ENCODE measurements around the gene SLC16A12.

Gene SLC16A12

GRCh38 chr10:89563861-89564478 lies 28.6 kb upstream of the SLC16A12 start:
- no peak overlapping the region for H3K4me3 ChIP-seq (ENCODE audit: low read depth, low read length)
- TF ChIP-seq, protein P1, sequence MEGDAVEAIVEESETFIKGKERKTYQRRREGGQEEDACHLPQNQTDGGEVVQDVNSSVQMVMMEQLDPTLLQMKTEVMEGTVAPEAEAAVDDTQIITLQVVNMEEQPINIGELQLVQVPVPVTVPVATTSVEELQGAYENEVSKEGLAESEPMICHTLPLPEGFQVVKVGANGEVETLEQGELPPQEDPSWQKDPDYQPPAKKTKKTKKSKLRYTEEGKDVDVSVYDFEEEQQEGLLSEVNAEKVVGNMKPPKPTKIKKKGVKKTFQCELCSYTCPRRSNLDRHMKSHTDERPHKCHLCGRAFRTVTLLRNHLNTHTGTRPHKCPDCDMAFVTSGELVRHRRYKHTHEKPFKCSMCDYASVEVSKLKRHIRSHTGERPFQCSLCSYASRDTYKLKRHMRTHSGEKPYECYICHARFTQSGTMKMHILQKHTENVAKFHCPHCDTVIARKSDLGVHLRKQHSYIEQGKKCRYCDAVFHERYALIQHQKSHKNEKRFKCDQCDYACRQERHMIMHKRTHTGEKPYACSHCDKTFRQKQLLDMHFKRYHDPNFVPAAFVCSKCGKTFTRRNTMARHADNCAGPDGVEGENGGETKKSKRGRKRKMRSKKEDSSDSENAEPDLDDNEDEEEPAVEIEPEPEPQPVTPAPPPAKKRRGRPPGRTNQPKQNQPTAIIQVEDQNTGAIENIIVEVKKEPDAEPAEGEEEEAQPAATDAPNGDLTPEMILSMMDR (IDR thresholded peaks at IDR 0.05; ENCODE audit: insufficient read depth, low read length, missing control alignments), result peak; percentile 39
- ChIA-PET CTCF (interaction anchor here (0.7 to 5.5 kb wide), 24 partner anchors 8 to 300 kb away, joined by 3 to 100 read pairs (median 7); no protein-coding TSS in a partner anchor), POLR2A (no interaction called here)
- DNase-seq (ENCODE audit: low read depth, low spot score), result no peak

GRCh38 chr10:89563311-89563710 lies 27.9 kb upstream of the SLC16A12 start:
- no peak for DNase-seq (ENCODE audit: low read depth, low spot score)
- ChIA-PET CTCF (interaction anchor here (0.7 to 5.5 kb wide), 11 partner anchors 9 to 194 kb away, joined by 3 to 100 read pairs (median 7); partner anchors contain the start of gene SLC16A12), POLR2A (no interaction called here)
- TF ChIP-seq, protein P1 (IDR thresholded peaks at IDR 0.05; ENCODE audit: insufficient read depth, low read length, missing control alignments), result no peak
- no peak overlapping the region for H3K4me3 ChIP-seq (ENCODE audit: low read depth, low read length)

- CTCF ChIA-PET, result interaction anchor here (1.1 to 4.3 kb wide), 5 partner anchors 8 to 140 kb away, joined by 4 to 62 read pairs (median 9); no protein-coding TSS in a partner anchor
- H3K4me3 ChIP-seq (ENCODE audit: low read depth, low read length), result no peak overlapping the region
- POLR2A ChIA-PET, result no interaction called here
- TF ChIP-seq, protein P1 (IDR thresholded peaks at IDR 0.05; ENCODE audit: insufficient read depth, low read length, missing control alignments), result no peak
- no peak for DNase-seq (ENCODE audit: low read depth, low spot score)
Observed at GRCh38 chr10:89556600-89556999, 21.2 kb upstream of the SLC16A12 start.

DNA sequence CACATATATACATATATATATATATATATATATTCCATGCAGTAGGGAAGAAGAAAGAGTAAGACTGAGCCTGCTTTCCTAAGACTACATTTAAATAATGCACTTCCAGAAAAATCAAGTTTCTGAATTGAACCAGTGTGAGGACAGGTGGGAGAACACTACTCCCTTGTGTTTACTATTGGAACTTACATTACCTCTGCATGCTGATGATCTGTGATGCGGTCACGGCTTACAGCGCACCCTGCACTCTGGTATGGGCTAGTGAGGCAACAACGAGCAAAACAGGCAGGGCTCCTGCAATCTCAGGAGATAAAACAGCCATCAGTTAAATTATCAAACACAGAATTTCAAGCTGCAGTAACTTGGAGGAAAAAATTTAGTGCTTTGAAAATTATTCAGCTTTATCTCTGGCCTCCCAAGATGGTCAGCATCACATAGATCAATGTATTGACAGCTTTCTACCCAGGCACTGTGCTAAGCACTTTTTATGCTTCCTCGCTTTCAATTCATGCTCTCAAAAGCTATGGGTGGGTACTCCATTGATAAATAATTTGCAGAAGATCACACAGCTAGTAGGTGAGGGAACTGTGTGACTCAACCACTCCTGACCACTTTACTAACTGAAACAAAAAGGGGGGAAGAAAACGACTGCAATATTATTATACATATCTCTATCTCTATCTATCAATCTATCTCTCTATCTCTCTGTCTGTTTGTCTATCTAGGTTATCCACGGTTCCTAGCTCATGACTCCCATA lies 20.5 kb upstream of the SLC16A12 start:
- no peak for DNase-seq (ENCODE audit: low read depth, low spot score)
- H3K4me3 ChIP-seq (ENCODE audit: low read depth, low read length), result no peak overlapping the region
- TF ChIP-seq, protein P1 (IDR thresholded peaks at IDR 0.05; ENCODE audit: insufficient read depth, low read length, missing control alignments), result no peak
- CTCF ChIA-PET, result interaction anchor here (1.1 to 4.3 kb wide), 6 partner anchors 7 to 139 kb away, joined by 4 to 62 read pairs (median 10); no protein-coding TSS in a partner anchor
- POLR2A ChIA-PET, result no interaction called here

- CTCF ChIA-PET, result interaction anchor here (1.0 to 4.3 kb wide), 6 partner anchors 8 to 128 kb away, joined by 5 to 62 read pairs (median 7); no protein-coding TSS in a partner anchor
- POLR2A ChIA-PET, result no interaction called here
- TF ChIP-seq, protein P1 (IDR thresholded peaks at IDR 0.05; ENCODE audit: insufficient read depth, low read length, missing control alignments), result no peak
- no peak overlapping the region for H3K4me3 ChIP-seq (ENCODE audit: low read depth, low read length)
- DNase-seq (ENCODE audit: low read depth, low spot score), result no peak
Observed at GRCh38 chr10:89554433-89554832, 19.0 kb upstream of the SLC16A12 start.
